Smooth muscle cell of the brain vasculature (primary cell): ENCODE data around the gene AKAP5.

Experiments
- DNase-seq: peaks from one replicate; pipeline ENCODE4 v3.0.0-alpha.2; 2012; ENCODE audit warnings: low read depth, low spot score

The AKAP5 gene

GRCh38 chr14:64459405-64460136, 5.7 kb upstream of the AKAP5 start:
- DNase-seq, result no peak

GRCh38 chr14:64461221-64461620, 4.1 kb upstream of the AKAP5 start:
- no peak for DNase-seq

DNA sequence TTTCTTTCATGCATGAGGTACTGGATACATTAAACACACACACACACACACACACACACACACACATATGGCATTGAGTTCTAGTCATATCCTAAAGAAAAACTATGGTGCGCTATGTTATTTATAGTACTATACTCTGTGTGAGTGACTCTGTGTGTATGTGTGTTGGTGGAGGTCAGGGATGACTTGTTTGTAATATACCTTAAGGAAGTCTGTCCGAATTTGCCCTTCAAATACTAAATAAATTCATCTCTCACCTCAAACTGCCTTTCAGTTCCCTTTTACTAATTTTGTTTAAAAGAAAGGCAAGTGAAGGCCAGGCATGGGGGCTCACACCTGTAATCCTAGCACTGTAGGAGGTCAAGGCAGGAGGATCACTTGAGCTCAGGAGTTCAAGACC, 2.1 kb upstream of the AKAP5 start:
- DNase-seq, result no peak

DNA sequence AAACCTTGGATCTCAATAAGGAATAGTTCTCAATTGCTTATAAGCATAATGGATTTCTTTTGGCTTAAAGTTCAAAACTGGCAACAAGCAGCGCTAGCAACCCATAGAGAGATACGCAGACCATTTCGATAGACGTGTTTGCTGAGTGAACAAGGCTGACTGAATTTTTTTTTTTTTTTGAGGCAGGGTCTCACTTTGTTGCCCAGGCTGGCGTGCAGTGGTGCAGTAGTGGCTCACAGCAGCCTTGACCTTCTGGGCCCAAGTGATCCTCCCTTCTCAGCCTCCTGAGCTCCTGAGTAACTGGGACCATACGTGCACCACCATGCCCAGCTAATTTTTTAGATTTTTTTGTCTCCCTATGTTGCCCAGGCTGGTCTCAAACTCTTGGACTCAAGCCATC, 1.4 kb upstream of the AKAP5 start:
- DNase-seq, result no peak

- no peak for DNase-seq
Observed at GRCh38 chr14:64464651-64465050, 648 bp upstream of the AKAP5 start.

- no peak for DNase-seq
Observed at GRCh38 chr14:64465831-64466554, 694 bp downstream of the AKAP5 start.

DNA sequence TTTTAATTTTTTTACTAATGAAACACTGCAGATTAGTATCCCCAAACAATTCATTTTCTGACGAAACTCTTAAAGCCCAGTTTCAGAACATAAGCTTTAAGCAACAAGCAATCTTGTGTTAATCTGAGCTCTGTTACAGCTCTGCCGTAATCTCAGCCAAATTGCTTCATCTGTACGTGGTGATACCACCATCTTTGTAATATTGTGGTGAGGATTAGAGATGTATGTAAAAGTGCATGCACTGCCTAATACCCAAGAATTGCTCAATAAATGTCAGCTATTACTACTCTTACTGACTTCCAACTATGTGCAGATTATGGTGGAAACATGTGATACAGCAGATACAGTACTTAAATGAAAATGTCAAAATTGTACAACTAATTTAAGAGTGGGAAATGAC, 1.8 kb downstream of the AKAP5 start:
- DNase-seq, result no peak

DNA sequence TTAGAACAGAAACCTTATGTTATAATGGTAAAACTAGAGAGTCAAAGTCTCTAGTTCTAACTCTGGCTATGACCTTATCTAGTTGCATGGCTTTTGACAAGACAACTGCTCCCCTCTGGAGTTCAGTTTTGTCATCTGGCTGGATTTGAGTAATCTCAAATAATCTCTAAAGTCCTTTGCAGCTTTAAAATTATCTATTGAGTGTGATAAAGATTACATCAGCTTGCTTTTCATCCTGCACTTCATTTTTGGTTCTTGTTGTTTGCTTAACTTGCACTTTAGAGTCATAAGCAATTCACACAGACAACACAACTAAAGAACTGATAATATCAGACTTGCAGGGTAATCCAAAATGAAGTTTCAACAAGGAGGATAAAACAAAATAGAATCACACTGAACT, 2.3 kb downstream of the AKAP5 start:
- no peak for DNase-seq

DNA sequence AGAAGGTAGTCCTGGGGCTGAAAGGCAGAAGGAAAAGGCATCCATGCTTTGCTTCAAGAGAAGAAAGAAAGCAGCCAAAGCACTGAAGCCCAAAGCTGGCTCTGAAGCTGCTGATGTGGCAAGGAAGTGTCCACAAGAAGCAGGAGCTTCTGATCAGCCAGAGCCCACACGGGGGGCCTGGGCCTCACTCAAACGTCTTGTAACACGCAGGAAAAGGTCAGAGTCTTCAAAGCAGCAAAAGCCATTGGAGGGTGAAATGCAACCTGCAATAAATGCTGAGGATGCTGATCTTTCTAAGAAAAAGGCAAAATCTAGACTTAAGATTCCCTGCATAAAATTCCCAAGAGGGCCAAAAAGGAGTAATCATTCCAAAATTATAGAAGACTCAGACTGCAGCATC, 3.2 kb downstream of the AKAP5 start:
- DNase-seq, result no peak

DNA sequence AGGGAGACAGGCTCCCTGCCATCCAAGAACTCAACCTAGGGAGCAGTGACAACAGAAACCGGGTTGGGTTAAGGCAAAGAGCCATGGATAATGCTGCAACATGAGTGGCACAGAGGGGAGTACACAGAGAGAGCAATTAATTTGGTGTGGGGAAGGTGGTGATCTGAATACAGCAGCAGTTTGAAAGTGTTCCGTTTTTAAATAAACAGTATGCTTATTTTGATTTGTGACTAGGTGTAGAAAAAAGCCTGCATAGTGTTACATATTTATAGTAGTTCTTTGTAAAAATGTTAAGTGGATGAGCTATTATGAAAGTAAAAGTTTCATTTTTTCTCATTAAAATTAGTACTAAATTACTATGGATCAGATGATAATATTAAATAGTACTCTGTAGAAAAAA, 8.7 kb downstream of the AKAP5 start:
- DNase-seq, result no peak

- no peak for DNase-seq
Observed at GRCh38 chr14:64474698-64475097, 9.4 kb downstream of the AKAP5 start.

DNA sequence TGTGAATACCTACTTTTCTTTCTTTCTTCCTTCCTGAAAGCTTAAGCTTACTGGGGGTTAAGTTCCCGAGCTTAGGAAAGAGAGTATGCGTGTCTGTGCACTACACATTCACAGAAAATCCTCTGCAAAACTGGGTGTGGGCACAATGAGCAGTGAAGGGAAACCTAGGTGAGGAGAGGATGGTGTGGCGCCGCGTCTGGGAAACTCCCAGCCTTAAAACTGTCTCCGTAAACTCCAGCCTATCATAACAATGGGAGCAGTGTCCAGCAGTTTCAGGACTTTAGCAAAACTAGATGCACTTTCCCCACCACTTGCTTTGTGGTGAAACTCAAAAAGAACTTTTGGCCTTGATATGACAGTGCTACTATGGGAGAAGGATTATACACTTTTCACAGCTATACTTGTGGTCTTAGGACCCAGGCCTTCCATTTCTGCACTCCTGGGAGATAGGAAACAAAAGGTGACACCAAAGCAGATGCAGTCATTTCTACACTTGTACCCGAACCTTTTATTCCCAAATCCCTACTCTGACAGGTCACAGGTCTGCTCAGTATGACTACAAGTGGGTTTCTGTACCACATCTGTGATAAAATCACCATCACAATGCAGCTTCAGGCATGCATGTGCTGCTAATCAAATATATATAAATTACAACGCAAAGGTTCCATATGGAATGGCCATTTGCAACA, 10.4 kb downstream of the AKAP5 start:
- no peak for DNase-seq

DNA sequence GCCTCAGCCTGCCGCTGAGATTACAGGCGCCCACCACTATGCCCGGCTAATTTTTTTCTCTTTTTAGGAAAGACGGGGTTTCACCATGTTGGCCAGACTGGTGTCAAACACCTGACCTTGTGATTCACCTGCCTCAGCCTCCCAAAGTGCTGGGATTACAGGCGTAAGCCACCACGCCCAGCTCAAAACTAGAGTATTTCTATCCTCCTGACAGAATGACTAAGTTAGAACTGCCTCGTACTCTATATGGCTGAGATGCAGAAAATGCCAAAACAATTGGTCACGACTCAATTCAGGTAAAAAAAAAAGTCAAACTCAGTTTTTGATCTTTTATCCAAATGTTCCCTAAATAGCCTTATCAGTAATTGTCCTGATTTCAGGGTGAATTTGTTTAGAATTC, 11.1 kb downstream of the AKAP5 start:
- DNase-seq, result no peak

- no peak for DNase-seq
Observed at GRCh38 chr14:64478634-64479250, 13.4 kb downstream of the AKAP5 start.

DNA sequence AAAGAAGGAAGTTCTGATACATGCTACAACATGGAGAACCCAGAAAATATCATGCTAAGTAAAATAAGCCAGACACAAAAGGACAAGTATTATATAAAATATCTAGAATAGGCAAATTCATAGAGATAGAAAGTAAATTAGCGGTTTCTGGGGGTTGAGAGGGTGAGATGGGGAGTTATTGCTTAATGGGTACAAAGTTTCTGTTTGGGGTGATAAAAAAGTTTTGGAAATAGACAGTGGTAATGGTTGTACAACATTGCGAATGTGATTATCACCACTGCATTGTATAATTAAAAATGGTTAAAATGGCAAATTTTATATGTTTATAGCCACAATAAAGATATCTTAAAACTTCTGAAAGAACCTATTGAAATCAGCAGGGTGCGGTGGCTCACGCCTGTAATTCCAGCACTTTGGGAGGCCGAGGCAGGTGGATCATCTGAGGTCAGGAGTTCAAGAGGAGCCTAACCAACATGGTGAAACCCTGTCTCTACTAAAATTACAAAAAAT, 23.3 kb downstream of the AKAP5 start:
- DNase-seq, result no peak

- no peak for DNase-seq
Observed at GRCh38 chr14:64491637-64492036, 26.3 kb downstream of the AKAP5 start.

- DNase-seq, result no peak
Observed at GRCh38 chr14:64493455-64493854, 28.2 kb downstream of the AKAP5 start.

- no peak for DNase-seq
Observed at GRCh38 chr14:64495252-64495651, 30.0 kb downstream of the AKAP5 start.

DNA sequence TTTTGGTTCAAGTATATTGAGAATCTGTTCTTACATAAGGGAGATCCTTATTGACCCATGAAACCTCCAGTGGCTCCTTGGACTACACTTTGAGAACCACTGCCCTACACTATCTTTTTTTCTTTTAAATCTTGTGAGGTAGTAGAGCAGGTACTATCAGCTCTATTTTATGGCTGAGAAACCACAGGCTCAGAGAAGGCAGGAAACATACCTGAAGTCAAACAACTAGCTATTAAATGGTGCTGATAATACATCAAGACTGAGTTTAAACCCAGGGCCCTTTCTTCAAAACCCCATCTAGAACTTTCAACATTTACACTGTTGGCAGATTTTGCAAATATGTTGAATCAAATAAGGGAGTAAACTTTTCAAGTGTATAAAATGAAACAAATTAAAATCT, 31.5 kb downstream of the AKAP5 start:
- DNase-seq, result no peak

DNA sequence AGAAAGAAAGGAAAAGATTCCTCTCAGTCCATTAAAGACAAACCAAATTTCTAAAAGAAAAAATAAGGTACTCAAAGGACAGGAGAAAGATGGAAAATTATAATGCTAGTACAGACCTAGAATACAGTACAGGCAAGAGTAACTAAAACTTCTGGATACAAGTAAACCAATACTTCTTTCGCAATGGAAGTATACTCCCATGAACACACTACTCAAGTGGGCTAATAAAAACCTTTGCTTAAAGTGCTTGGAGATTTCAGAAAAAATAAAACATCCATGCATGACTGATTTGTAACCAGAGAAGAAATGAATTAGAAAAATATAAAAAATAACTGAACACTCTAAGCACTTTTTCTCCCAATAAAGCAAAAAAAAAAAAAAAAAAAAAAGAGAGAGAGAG, 34.8 kb downstream of the AKAP5 start:
- no peak for DNase-seq

DNA sequence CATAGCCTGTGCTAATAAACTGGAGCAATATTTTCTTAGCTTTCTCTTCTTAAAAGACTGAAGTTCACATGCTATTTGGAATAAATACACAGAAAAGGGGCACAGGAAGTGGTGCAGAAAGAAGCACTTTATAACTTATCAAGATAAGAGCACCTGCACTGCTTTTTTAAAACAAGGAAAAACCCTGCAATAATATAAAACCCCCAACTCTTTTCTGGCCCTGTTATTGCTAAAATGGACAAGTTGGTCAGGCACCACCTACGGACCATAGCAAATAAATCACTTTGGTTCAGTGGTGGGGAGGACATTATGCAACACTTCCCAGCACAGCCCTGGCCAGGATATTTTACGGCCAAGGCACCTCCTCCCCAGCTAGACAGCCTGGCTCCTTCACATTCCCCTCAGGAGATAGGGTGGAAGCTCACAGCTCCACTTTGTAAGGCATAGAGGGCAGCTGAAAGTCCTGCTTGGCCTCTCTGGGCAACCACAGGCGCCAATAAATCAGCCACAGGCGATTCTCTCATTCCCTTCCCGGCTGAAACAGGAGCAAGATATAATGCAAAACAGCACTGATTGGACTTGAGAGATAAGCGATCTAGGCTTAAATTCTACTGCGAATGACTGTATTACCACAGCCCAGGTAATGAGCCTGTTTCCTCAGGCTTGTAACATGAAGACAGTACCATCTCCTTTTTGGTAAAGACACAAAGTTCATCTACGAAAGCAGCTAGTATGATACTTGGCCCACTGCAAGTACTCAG, 36.3 kb downstream of the AKAP5 start:
- no peak for DNase-seq
